Measurements from ENCODE around the gene NRXN3.

Gene NRXN3

GRCh38 chr14:78164226-78164853 is 5.8 kb upstream of the NRXN3 start:
- DNase-seq (ENCODE audit: low read depth) = no peak
- H3K4me3 ChIP-seq (ENCODE audit: low read depth, low read length) = no peak overlapping the region
- TF ChIP-seq CTCF (IDR thresholded peaks at IDR 0.05; ENCODE audit: low read depth, low read length, missing control alignments) = peak; percentile 79

- no peak for DNase-seq (ENCODE audit: low read depth)
- no peak overlapping the region for H3K4me3 ChIP-seq (ENCODE audit: low read depth, low read length)
- no peak for TF ChIP-seq CTCF (IDR thresholded peaks at IDR 0.05; ENCODE audit: low read depth, low read length, missing control alignments)
Observed at GRCh38 chr14:78172428-78172827, 2.3 kb downstream of the NRXN3 start.

- TF ChIP-seq CTCF (IDR thresholded peaks at IDR 0.05; ENCODE audit: low read depth, low read length, missing control alignments) = no peak
- no peak overlapping the region for H3K4me3 ChIP-seq (ENCODE audit: low read depth, low read length)
- DNase-seq (ENCODE audit: low read depth) = no peak
Observed at GRCh38 chr14:78173346-78174035, 3.3 kb downstream of the NRXN3 start.

- TF ChIP-seq CTCF (IDR thresholded peaks at IDR 0.05; ENCODE audit: low read depth, low read length, missing control alignments) = no peak
- H3K4me3 ChIP-seq (ENCODE audit: low read depth, low read length) = no peak overlapping the region
- DNase-seq (ENCODE audit: low read depth) = no peak
Observed at GRCh38 chr14:78175412-78175811, 5.2 kb downstream of the NRXN3 start.

GRCh38 chr14:78178071-78178470 is 7.9 kb downstream of the NRXN3 start:
- no peak overlapping the region for H3K4me3 ChIP-seq (ENCODE audit: low read depth, low read length)
- TF ChIP-seq CTCF (IDR thresholded peaks at IDR 0.05; ENCODE audit: low read depth, low read length, missing control alignments) = no peak

GRCh38 chr14:78178971-78179370 is 8.8 kb downstream of the NRXN3 start:
- no peak for TF ChIP-seq CTCF (IDR thresholded peaks at IDR 0.05; ENCODE audit: low read depth, low read length, missing control alignments)
- no peak for DNase-seq (ENCODE audit: low read depth)

More at GRCh38 chr14:78178071-78178470, 7.9 kb downstream of the NRXN3 start:
- no peak for DNase-seq (ENCODE audit: low read depth)

GRCh38 chr14:78181270-78181669 is 11.1 kb downstream of the NRXN3 start:
- no peak overlapping the region for H3K4me3 ChIP-seq (ENCODE audit: low read depth, low read length)
- no peak for TF ChIP-seq CTCF (IDR thresholded peaks at IDR 0.05; ENCODE audit: low read depth, low read length, missing control alignments)
- DNase-seq (ENCODE audit: low read depth) = no peak

More at GRCh38 chr14:78178971-78179370, 8.8 kb downstream of the NRXN3 start:
- H3K4me3 ChIP-seq (ENCODE audit: low read depth, low read length) = no peak overlapping the region
